GM13976 (cell line): ENCODE results near the gene SCD5.

Experiments used
- DNase-seq: peaks from one replicate; pipeline ENCODE4 v3.0.0; 2012; ENCODE audit warnings: low spot score
- in situ Hi-C: fragments of 300-500 bp; cut with MboI; formaldehyde crosslinking; loops from one replicate; pipeline ENCODE4 v1.12.0; 2022; ENCODE audit warnings: low sequenced_read_pairs, mixed read lengths, inconsistent platforms; ENCODE audit not compliant: unreplicated experiment
- TF ChIP-seq, protein P1 (sequence below): IDR thresholded peaks from 2 replicates; pipeline ENCODE4 v1.5.1; 2012; ENCODE audit warnings: borderline replicate concordance, mild to moderate bottlenecking; ENCODE audit not compliant: insufficient read depth; ENCODE audit errors: extremely low read depth, missing control alignments, control extremely low read depth

The SCD5 gene

DNA sequence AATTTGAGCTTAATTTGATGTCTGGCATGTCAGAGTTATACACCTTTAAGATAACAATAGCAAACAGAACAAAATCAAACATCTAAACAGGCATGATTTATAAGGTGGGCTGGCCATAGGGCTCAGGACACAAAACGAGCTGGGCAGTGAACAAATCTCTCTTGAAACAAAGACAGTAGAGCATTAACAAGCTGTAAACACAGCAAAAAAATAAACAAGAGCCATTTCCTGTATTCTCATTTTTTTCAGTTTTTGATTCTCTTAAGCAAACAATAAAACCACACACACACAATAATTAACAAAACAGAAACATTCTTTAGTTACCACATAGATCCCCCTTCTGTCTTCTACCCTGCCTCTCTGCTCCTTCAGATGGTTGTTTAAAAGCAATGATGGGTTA, 168.5 kb downstream of the SCD5 start:
- TF ChIP-seq, protein P1, sequence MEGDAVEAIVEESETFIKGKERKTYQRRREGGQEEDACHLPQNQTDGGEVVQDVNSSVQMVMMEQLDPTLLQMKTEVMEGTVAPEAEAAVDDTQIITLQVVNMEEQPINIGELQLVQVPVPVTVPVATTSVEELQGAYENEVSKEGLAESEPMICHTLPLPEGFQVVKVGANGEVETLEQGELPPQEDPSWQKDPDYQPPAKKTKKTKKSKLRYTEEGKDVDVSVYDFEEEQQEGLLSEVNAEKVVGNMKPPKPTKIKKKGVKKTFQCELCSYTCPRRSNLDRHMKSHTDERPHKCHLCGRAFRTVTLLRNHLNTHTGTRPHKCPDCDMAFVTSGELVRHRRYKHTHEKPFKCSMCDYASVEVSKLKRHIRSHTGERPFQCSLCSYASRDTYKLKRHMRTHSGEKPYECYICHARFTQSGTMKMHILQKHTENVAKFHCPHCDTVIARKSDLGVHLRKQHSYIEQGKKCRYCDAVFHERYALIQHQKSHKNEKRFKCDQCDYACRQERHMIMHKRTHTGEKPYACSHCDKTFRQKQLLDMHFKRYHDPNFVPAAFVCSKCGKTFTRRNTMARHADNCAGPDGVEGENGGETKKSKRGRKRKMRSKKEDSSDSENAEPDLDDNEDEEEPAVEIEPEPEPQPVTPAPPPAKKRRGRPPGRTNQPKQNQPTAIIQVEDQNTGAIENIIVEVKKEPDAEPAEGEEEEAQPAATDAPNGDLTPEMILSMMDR, result no peak
- DNase-seq, result no peak
- in situ Hi-C loops, result no loop called here

DNA sequence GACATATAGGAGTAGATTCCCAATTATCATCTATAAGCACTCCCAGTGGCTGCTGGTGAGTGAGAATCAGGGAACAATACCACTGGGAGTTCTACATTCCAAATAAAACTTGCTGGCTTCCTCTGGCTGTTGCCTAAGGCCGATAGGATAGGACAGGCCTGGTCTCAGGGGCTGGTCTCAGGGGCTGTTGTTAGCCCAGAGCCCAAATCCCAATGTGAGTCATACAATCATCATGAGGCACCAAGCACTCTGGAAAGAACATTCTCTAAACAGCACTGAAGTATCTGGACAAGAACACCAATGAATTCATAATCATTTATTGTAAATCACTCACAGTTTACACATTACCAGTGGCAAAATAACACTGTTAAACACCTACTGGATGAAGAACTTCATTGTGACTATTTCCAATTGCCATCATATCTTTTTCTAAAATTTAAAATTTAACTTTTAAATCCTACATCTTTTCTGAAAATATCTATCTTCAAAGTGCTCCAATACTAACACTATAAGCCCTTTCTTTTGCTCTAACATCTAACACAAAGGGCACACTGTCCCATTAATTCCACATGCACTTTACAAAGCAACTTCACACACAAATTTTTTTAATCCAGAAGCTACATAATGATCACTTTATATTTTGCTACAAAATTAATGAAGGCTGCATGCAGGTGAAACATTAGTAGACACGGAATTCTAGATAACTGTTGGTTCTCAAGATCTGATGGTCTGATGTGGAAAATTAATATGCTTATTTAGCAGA, 169.2 kb downstream of the SCD5 start:
- no peak for DNase-seq
- in situ Hi-C loops, result no loop called here

DNA sequence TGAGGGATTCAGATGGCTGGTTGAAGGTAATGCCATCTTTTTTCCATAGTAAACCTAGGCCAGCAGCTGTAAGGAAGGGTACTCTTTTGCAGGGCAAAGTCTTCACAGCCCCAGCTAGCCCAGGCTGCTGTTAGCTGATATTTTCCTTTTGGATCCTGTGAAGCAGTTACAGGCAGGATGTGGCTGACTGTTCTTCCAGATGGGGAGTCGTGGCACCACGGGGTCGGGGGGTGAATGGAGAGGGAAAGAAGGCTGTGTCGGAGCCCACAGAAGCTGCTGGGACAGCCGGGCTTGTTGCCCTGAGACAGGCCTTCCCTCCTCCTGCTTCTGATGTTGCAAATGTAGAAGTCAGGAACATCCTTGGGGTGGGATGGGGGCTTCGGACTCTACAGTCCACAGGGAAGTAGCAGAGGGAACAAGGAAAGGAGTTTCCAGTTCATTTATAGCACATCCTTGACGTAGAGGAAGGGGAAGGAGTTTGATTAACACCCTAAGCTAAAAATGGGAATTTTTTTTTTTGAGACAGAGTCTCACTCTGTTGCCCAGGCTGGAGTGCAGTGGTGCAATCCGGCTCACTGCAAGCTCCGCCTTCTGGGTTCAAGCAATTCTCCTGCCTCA, 172.2 kb downstream of the SCD5 start:
- in situ Hi-C loops, result no loop called here
- no peak for DNase-seq
- TF ChIP-seq, protein P1, result no peak

More for the DNA sequence above, 169.2 kb downstream of the SCD5 start:
- TF ChIP-seq, protein P1, result no peak

DNA sequence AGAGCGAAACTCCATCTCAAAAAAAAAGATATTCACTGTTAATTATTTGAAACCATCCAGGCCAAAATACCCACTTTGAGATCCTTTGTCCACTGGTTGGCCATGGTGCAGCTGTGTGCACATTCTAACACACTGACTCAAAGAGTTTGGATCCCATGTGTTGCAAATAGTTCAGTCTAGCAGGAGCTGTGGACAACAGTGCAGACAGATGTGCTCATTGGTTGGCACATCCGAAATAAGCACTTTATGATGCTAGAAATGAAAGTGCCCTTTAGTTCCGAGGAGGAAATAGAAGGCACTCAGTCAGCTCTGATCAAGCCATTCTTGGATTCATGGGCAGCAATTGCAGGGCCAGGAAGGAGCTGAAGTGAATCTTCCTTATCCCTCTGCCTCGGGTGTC, 173.8 kb downstream of the SCD5 start:
- no peak for DNase-seq
- TF ChIP-seq, protein P1, result no peak
- in situ Hi-C loops, result no loop called here

DNA sequence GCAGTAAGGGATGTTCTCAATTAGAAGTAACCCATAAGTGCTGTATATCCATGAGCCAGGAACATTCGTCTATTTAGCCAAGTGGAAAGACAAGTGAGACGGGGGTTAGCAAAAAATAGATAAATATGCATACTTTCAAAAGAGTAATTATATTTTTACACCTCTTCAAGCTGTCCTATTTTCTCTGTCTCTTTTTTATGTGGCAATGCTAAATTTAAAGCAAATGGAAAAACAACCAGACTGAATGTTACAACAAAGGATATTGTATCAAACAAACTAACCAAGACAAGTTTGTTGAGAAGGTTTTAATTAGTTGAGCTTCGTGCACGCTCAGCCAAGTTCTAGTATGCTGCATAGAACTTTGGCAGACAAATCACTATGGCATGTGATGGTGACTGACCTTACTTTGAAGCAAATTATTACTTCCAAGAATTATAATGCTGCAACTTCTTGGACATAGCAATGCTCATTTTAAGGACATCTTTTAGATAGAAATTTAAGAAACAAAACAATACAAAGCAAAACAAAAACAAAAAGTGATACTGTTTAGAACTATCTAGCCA, 175.4 kb downstream of the SCD5 start:
- in situ Hi-C loops, result no loop called here
- TF ChIP-seq, protein P1, result no peak
- DNase-seq, result no peak

DNA sequence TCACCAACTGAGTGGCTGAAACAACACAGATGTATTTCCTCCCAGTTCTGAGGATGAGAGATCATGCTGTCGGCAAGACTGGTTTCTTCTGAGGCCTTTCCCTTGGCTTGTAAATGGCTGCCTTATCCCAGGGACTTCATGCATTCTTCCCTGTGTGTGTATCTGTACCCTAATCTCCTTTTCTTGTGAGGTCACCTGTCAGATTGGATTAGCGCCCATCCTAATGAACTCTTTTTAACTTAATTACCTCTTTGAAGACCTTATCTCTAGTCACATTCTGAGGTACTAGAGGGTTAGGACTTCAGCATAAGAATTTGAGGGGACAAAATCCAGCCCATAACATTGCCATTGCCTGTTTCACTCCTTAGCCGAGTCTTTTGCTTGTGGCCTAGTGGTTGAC, 177.3 kb downstream of the SCD5 start:
- DNase-seq, result no peak
- in situ Hi-C loops, result no loop called here
- TF ChIP-seq, protein P1, result no peak
